Measurements from ENCODE around the gene ULK3.

The ULK3 gene

DNA sequence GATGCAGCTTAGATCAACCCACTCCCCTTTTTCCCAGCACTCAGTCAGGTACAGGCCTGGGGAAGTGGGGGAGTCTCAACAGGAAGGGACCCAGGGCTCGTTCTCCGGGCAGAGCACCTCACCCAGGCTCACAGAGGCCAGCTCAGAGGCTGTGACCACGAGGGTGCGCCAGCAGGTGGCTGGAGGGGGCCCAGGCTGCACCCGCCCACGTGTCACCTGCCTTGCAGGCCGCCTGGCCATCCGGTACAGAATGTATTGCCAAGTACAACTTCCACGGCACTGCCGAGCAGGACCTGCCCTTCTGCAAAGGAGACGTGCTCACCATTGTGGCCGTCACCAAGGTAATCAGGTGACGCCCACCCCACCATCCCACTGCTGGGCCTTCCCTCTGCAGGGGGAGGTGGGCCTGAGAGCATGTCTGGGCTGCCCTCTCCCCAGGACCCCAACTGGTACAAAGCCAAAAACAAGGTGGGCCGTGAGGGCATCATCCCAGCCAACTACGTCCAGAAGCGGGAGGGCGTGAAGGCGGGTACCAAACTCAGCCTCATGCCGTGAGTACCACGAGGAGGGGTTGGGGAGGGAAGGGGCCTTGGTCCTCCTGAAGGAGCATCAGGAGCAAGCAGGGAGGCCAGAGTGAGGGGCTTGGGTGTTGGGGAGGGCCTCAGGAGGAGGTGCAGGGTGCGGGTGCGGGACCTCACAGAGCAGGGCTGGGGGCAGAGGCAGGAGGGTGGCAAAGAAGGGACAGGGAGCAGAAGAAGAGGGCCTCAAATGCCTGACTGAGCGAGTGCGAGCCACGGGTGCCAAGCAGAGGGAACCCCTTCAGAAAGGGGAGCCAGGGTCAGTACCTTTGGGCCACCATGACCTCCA lies 44.3 kb downstream of the ULK3 start:
- DNase-seq: no peak

DNA sequence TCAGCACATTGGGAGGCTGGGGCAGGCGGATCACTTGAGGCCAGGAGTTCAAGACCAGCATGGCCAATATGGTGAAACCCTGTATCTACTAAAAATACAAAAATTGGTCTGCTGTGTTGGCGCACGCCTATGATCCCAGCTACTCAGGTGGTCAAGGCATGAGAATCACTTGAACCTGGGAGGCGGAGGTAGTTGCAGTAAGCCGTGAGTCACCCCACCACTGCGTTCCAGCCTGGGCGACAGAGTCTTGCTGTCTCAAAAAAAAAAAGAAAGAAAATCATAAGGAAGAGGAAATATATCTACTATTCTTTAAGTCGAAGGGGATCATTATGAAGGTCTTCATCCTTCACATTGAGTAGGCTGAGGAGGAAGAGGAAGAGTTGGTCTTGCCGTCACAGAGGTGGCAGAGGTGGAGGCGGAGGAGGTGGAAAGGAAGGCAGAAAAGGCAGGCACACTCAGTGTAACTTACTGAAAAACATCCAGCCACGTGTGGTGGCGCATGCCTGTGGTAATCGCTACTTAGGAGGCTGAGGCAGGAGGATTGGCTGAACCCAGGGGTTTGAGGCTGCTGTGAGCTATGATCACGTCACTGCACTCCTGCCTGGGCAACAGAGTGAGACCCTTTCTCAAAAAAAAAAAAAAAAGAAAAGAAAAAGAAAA lies 46.9 kb downstream of the ULK3 start:
- no peak for DNase-seq

DNA sequence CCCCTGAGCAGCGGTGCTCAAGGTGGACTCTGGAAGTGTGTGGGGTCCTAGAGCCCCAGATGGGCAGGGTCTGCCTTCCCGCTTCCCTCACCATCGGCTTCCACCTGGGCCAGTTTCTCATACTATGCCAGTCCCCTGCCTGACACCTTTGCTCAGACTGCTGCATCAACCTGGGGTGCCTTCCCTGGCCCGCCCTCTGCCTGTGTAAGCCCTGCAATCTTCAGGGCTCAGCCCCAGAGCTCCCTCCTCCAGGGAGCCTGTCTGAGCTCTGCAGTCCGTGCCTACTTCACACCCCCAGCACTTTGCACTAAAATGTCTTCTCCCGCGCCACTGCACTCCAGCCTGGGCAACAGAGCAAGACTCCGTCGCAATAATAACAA lies 48.0 kb downstream of the ULK3 start:
- no peak for DNase-seq

DNA sequence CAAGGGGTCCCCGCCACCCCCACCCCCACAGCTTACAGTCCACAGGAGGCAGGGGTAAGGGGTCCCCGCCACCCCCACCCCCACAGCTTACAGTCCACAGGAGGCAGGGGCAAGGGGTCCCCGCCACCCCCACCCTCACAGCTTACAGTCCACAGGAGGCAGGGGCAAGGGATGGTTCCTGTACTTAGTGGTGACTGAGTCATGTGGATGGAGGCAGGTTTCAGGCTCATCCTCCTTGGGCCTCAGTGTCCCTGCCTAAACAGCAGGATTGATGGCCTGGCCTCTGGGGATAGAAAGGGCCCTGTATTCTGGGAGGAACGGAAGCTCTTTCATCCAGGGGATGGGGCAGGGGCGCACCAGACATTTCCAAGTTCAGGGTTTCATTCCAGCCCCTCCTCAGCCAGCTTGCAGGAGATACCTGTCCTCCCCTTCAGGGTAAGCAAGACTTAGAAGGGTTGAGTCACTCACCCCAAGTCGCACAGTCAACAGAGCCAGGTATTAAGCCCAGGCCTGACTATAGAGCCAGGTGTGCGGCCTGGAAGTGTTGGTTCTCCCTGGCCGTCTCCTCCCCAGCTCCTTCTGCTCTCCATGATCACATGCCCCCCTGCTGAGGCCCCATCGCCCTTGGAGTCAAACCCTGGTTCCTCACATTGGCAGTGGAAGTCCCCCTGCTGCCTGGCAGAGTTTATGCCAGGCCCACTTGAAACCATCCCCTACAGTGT lies 48.5 kb downstream of the ULK3 start:
- DNase-seq: no peak

DNA sequence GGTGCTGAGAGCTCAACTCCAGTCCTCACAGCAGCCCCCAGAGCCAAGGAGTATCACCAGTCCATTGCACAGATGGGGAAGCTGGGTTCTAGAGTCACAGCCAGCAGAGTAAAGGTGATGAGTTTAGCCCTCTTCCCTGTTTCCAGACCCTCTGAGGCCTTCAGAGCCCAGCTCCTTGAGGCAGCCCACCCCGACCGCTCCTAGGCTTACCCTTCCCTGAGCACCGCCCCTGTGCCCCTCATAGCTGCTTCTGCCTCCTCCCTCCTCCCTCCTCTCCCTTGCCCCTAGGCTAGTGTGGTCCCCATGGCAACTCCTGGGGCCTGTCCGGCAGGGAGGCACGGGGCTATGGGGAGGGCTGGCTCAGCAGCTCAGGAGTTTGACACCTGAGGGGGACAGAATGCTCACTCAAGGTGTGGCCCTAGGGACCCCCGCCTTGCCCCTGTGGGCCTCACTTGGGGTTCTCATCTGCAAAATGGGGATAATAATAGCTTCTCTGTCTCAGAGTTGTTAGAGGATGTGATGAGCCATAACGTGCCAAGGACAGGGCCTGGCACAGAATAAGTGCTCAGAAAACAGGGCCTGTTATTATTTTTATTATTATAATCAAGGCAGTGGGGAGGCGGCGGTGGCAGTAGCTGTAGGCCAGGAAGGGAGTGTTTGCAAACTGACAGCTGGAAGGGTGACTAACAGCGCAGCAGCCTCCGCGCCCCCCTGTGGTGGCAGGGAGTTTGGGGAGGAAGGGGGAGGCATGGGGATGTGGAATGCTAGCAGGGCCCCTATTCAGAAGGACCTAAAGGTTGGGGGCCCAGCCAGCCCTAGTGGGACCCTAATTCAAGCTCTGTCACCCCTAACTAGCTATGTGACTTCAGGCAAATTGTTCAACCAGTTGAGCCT lies 49.6 kb downstream of the ULK3 start:
- no peak for DNase-seq

DNA sequence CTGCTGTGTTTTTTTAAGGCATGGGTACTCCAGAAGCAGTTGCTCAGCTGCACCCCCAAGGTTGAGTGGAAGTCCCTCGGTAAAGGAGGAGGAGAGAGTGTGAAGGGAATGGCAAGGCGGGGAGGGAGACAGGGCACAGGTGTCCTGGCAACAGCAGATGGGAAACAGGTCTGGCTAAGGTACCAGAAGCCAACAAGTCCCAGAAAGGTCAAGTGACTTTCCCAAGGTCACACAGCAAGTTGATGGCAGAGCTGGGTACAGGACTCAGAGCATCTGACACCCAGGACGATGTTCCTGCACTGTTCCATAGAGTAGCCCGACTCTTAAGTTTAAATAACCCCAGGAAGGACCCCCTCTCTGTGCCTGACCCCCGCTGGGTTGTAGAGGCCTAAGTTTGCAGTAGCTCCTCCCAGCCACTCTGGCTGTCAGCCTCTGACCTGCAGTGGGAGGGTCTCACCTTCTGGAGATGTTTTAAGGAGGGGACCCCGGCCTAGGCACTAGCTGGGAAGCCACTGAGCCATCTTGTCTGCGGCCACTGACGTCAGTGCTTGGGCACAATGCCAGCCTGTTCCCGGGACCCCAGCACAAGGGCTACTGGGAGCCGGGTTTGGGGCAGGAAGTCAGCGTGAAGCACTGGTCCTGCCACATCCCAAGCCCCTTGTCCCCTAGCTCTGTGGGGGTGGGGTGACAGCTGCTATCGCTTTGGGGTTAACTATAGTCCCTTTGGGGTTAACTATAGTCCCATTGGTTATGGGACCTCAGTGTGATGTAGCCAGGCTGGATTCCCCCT lies 50.5 kb downstream of the ULK3 start:
- no peak for DNase-seq

DNA sequence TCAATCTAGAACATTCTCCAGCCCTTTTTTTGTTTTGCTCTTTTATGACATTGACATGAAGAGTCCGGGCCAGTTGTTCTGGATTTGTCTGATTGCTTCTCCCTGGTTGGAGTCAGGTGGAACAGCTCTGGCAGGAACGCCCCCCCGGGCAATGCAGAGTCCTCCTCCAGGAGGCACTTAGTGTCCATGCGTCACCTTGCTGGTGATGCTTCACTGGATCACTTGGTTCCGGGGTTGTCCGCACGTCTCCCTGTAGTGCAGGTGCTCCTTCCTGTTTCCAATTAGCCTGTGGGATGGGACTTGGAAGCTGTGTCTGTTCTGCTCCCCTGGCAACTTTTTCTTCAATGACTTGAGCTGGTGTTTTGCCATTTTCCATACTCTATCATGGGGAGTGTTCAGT lies 51.3 kb downstream of the ULK3 start:
- DNase-seq: no peak

DNA sequence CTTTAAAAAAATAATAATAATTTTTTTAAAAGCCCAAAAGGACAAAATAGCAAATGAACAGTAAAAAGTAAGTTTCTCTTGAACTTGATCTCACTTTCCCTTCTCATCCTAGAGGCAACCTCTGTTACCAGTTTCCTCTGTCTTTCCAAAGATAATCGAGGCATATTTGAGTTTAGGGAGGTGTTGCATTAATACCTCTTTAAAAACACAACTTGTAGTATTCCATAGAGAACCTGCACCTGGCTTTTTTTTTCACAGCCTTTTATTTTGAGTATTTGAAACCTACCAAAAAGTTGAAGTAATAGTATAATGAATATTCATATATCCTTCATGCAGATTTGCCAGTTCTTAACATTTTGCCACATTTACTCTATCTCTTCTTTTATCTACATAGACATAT lies 51.9 kb downstream of the ULK3 start:
- no peak for DNase-seq

DNA sequence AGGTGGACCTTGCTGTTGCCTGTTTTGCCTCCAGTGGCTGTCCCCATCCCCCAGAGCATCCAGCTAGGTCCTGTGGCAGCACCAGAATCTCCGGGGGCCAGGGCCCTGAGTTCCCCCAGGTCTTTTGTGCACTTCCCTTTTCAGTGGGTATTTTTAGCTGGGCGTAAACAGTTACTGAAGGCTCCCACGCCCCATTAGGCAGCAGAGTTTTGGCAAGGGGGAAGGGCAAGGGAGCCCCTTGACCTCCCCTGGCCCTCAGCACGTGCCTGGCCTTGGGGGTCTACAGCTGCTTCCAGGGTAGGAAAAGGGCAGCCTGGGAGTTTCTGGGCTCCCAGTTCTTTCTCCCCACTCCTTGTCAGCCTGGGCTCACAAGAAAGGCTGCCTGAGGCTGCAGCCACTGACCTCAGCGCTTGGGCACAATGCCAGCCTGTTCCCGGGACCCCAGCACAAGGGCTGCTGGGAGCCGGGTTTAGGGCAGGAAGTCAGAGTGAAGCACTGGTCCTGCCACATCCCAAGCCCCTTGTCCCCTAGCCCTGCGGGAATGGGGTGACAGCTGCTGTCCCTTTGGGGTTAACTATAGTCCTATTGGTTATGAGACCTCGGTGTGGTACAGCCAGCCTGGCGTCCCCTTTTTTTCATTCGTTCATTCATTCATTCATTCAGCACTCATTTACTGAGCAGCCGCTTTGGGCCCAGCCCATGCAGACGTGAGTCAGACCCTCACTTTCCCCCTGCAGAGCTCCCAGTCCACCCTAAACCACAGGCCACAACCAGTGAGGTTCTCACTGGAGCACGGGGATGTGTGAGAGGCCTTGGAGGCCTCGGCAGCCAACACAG lies 52.7 kb downstream of the ULK3 start:
- no peak for DNase-seq

DNA sequence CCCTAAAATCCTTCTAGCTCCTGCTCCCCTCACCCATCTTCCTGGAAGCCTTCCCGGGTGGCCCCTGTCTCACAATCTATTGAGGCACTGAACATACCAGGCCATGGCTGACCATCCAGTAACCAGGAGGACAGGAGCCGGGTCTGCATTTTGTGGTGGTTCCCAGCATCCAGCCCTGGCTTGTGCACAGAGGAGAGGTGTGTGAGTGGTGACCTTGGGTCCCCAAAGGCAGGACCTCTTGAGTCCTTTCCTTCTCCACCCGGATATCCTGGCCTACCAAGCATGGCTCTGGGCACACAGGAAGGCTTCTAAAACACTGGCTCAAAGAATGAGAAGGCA lies 53.2 kb downstream of the ULK3 start:
- DNase-seq: no peak

DNA sequence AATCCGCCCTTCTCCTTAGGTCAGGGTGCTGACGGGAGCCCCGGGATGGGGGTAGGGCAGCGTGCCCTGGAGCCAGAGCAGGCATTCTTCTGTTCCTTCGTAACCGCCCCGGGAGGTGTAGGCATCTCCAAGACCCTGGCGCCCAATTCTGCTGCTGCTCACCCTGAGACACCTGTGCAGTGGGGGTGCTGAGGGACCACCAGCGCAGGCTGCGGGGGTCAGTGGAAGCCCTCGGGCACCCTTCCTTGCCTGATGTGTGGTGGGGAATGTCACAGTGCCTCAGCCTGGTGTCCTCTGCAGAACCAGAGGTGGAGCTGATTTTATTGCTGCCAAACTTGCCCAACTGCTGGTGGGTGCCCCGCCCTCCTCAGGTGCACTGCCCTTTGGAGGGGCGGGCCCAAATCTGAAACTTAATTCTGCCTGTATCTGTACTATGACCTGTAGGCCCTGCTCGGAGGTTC lies 53.8 kb downstream of the ULK3 start:
- DNase-seq: no peak

DNA sequence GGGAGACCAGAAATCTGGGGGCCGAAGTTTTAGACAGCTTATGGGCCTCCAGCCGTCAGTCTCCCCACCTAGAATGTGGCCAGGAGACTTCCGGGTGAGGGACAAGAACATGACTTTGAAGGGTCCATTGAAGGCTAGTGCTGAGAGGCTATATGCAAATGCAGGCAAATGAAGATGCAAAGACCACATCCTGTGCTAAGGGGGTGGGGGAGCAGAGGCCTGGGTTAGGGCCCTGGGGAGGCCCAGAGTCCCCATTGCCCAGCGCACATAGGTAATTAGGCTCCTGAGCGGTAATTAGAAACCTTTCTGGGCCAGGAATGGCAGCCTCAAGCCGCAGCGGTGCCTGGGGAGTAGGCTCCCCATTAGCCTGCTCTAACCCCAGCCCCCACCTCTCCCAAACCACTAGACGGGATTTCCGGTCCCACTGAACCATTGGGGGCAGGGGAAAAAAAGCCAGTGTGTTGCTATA lies 54.2 kb downstream of the ULK3 start:
- no peak for DNase-seq

DNA sequence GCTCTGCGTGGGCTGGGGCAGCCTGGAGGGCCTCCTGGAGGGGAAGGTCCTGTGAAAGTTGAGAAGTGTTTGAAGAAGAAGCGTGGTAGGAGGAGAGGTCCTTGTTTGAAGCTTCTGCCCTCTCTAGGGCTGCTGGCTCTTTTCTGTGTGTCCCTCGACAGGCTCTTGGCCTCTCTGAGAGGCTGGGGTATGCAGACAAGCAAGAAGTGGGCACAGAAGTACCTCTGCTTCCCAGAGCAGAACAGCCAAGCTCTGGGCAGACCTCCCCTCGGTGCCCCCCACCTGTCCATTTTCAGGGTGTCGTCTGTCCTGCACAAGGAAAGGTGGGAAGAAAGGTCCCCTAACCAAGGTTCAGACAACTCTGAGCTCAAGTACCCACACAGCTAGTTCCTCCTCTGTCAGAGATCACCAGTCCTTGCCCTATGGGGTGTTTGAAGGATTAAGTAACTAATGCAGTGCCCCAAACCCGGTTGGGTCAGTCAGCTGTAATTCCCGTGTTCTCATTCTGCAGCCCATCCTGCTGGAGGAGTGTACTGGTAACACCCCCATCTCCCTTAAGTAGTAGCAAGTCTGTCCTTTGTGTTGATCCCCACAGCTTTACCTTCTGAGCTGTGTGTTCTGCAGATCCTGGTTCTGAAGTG lies 54.8 kb downstream of the ULK3 start:
- no peak for DNase-seq

DNA sequence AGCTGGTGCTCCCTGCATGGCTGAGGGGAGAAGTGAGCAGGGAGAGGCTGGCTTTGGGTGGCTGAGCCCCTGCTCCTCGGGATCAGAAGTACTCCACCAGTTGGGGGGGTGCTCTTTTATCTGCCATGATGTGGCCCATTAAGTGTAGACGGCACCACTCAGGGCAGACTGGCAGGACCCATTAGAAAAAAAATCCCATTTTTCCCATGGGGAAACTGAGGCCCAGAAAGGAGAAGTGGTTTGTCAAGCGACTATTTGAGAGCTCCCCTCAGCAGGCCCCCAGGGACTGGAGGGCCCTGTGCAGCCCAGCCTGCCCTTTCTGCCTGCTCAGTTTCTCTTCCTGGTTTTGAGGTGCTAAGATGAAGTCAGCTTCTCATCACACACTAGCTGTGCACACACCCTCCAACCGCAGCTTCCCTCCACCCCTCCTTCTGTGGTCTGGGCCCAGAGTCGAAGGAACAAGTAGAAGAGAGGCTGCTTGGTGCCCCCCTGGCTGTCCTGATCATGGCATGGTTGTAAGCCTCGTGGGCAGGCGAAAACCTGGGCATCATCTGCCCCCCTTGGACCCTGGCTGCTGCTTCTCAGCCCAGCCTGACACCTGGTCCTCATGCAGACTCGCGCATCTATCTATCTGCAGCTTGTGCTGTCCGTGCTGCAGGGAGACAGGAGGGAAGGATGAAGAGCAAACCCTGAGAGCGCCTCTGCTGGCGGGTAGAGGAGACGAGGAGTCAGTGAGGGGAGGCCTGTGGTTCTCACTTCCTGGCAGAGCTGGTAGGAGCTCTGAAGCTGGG lies 55.5 kb downstream of the ULK3 start:
- DNase-seq: no peak

DNA sequence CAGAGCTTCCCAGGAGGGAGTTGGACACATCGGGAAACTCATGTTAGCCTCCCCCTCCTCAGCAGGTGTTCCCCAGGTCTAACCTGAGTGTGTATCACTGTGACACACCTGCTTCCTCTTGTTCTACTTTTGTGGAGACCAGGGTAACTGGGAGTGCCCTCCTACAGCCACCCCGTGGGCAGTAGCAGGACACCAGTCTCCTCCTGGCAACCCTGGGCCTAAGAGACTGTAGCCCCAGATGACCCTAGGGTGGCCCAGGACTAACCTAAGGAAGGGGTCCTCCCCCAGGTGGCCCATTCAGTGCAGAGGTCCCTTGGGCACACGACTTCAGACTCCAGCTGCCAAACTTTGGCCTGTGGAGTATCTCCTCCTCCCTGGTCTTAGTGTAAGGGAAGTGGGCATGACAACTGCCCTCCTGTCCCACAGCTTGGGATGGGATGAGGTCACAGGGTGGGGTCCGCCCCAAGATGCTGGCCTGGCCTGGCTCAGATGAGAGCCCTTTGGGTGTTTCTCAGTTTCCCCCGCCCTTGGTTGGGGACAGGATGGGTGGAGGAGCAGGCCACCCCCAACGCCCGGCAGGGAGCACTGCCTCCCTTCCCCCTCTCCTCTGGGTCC lies 56.3 kb downstream of the ULK3 start:
- DNase-seq: no peak

Data from NCI-H1092 (cell line).